ENCODE data around the gene DPM3.

- TF ChIP-seq POLR2AphosphoS5 (IDR thresholded peaks at IDR 0.05; ENCODE audit: low read depth, low read length) (no peak), REST (IDR thresholded peaks at IDR 0.05; ENCODE audit: insufficient read depth in 1 of 2, low read depth in 2 of 2, low read length in 2 of 2) (no peak), TAF1 (IDR thresholded peaks at IDR 0.05; ENCODE audit: borderline replicate concordance, insufficient read depth, low read length) (no peak), SIN3A (IDR thresholded peaks at IDR 0.05; ENCODE audit: borderline replicate concordance, insufficient read depth, low read length) (no peak), FOXP2 (optimal IDR thresholded peaks at IDR 0.05; ENCODE audit: borderline replicate concordance, extremely low read depth, extremely low read length, insufficient read depth) (no peak)
Observed at GRCh38 chr1:155108296-155108695, 32.0 kb downstream of the DPM3 start.

All from PFSK-1 (cell line).